A673 (cell line): ENCODE data around the gene TRIM41. TPM values are rescaled to one million over a fixed set of nuclear protein-coding genes. Genes with fewer than 3 reads are reported as not detected.
A peak's percentile ranks its signal among the peaks of the same experiment; 100 is the strongest.

Experiments used
- BruUV-seq: library from RNA; stranded (reverse); fragments of 400-500 nt; replicated peaks from 2 replicates; lab custom pipeline; 2021; lab: Mats Ljungman, UMichigan
- CTCF ChIA-PET: fragments of 300-600 bp; sonication (Branson Sonifier 250); formaldehyde crosslinking; loops from one replicate; lab custom pipeline; 2022; ENCODE audit warnings: antibody characterized with exemption; lab: Charles Lee
- POLR2A ChIA-PET: fragments of 300-600 bp; sonication (Branson Sonifier 250); formaldehyde crosslinking; loops from one replicate; lab custom pipeline; 2022; ENCODE audit warnings: antibody characterized with exemption; ENCODE audit not compliant: low non-redundant PET; lab: Charles Lee
- DNase-seq: peaks from one replicate; pipeline ENCODE4 v3.0.0-alpha.2; 2015; ENCODE audit warnings: low spot score
- H3K27ac ChIP-seq: fragments of 200-600 bp; sonication (generic); 2 replicates; pipeline ENCODE4 v1.5.1; 2016; ENCODE audit warnings: mixed run types, low read depth, mild to moderate bottlenecking, mixed read lengths, antibody characterized with exemption, low read length; ENCODE audit not compliant: poor library complexity, severe bottlenecking
- H3K27me3 ChIP-seq: fragments of 200-600 bp; sonication (generic); replicated peaks from 2 replicates; pipeline ENCODE4 v1.6.1; 2017; ENCODE audit warnings: mixed run types, low read depth, mild to moderate bottlenecking, mixed read lengths, antibody characterized with exemption, low read length; ENCODE audit not compliant: insufficient read depth, poor library complexity
- H3K36me3 ChIP-seq: fragments of 200-600 bp; sonication (generic); 2 replicates; pipeline ENCODE4 v1.6.1; 2016; ENCODE audit warnings: mixed run types, mild to moderate bottlenecking, mixed read lengths, antibody characterized with exemption, low read length; ENCODE audit not compliant: insufficient read depth, poor library complexity, severe bottlenecking
- H3K4me1 ChIP-seq: fragments of 200-600 bp; sonication (generic); 2 replicates; pipeline ENCODE4 v1.6.1; 2017; ENCODE audit warnings: mixed run types, mild to moderate bottlenecking, mixed read lengths, antibody characterized with exemption, low read length; ENCODE audit not compliant: insufficient read depth, poor library complexity, severe bottlenecking
- H3K4me3 ChIP-seq: fragments of 200-600 bp; sonication (generic); 2 replicates; pipeline ENCODE4 v1.5.1; 2016; ENCODE audit warnings: low read depth, mixed run types, mild to moderate bottlenecking, mixed read lengths, low read length; ENCODE audit not compliant: poor library complexity, severe bottlenecking
- H3K9me3 ChIP-seq: fragments of 200-600 bp; sonication (generic); 2 replicates; pipeline ENCODE4 v1.6.1; 2016; ENCODE audit warnings: mixed run types, low read depth, mild to moderate bottlenecking, mixed read lengths, antibody characterized with exemption, low read length; ENCODE audit not compliant: poor library complexity, severe bottlenecking
- CTCF ChIP-seq: fragments of 300-800, 200-600 bp; sonication (generic); conservative IDR thresholded peaks from 2 replicates; pipeline ENCODE4 v1.5.1; 2017; ENCODE audit warnings: low read depth, mild to moderate bottlenecking, antibody characterized with exemption, low read length, moderate library complexity, mixed read lengths
- EZH2 ChIP-seq: fragments of 200-600 bp; sonication (generic); IDR thresholded peaks from 2 replicates; pipeline ENCODE4 v1.6.1; 2017; ENCODE audit warnings: borderline replicate concordance, low read depth, mild to moderate bottlenecking, mixed read lengths, antibody characterized with exemption, low read length; ENCODE audit not compliant: poor library complexity, severe bottlenecking
- intact Hi-C: fragments of 100-400 bp; cut with micrococcal nuclease; formaldehyde crosslinking; loops from one replicate; pipeline ENCODE4 v1.10.0; 2022; ENCODE audit not compliant: unreplicated experiment
- total RNA-seq: library from RNA; stranded (reverse); gene quantifications from 2 replicates; pipeline ENCODE4 v1.2.3, GENCODE V29; 2021

Gene TRIM41
- total RNA-seq, 1 experiment from 2014 or later: 24.6 TPM

GRCh38 chr5:181243564-181244343 lies 20.7 kb downstream of the TRIM41 start, which contains the start of gene RACK1:
TSS of gene RACK1 (minus strand) at chr5:181243906. CDS start at chr5:181243800, 106 bp downstream.
- peak; percentile 93 for DNase-seq
- Histone ChIP-seq H3K4me1 (peaks cover 41% of the 10 kb centered on the region), H3K27me3 (no peaks in the 10 kb centered on the region), H3K4me3 (peak within 1 kb of the TSS; percentile 78), H3K9me3 (no peaks in the 10 kb centered on the region), H3K36me3 (peaks cover 43% of the 10 kb centered on the region), H3K27ac (peak within 1 kb of the TSS; percentile 96)
- no peak for TF ChIP-seq EZH2
- TF ChIP-seq CTCF: no peak
- intact Hi-C loops: loop anchor here (1.0 kb wide), 1 partner anchor 20 kb away; the partner anchor contains the start of gene TRIM41
- CTCF ChIA-PET: no interaction called here
- POLR2A ChIA-PET: interaction anchor here (1.0 kb wide), 1 partner anchor 8 kb away, joined by 4 read pairs; no protein-coding TSS in a partner anchor
- no TSS peak for BruUV-seq

- ChIA-PET CTCF (no interaction called here), POLR2A (no interaction called here)
- intact Hi-C loops: no loop called here
- peak overlapping the region; percentile 96 for H3K27ac ChIP-seq
- peaks cover 25% of the 10 kb centered on the region for H3K36me3 ChIP-seq
- H3K27me3 ChIP-seq: no peaks in the 10 kb centered on the region
- peaks cover 36% of the 10 kb centered on the region for H3K4me1 ChIP-seq
- H3K4me3 ChIP-seq: peak overlapping the region; percentile 82
- TF ChIP-seq CTCF (no peak), EZH2 (no peak)
- H3K9me3 ChIP-seq: no peaks in the 10 kb centered on the region
- BruUV-seq: no TSS peak
- DNase-seq: no peak
These were observed 22.6 kb downstream of the TRIM41 start for GRCh38 chr5:181245427-181246275.

- TF ChIP-seq CTCF (no peak), EZH2 (no peak)
- DNase-seq: peak; percentile 79
- H3K4me1 ChIP-seq: peaks cover 28% of the 10 kb centered on the region
- TSS peak; percentile 28 for BruUV-seq
- H3K4me3 ChIP-seq: peak overlapping the region; percentile 82
- CTCF ChIA-PET: interaction anchor here (0.6 kb wide), 1 partner anchor 18 kb away, joined by 3 read pairs; no protein-coding TSS in a partner anchor
- peak overlapping the region; percentile 96 for H3K27ac ChIP-seq
- no peaks in the 10 kb centered on the region for H3K9me3 ChIP-seq
- POLR2A ChIA-PET: no interaction called here
- no peaks in the 10 kb centered on the region for H3K27me3 ChIP-seq
- peaks cover 16% of the 10 kb centered on the region for H3K36me3 ChIP-seq
- intact Hi-C loops: no loop called here
These were observed 23.4 kb downstream of the TRIM41 start for GRCh38 chr5:181246276-181247049.
